ENCODE data around the gene RNF220.

Gene RNF220

DNA sequence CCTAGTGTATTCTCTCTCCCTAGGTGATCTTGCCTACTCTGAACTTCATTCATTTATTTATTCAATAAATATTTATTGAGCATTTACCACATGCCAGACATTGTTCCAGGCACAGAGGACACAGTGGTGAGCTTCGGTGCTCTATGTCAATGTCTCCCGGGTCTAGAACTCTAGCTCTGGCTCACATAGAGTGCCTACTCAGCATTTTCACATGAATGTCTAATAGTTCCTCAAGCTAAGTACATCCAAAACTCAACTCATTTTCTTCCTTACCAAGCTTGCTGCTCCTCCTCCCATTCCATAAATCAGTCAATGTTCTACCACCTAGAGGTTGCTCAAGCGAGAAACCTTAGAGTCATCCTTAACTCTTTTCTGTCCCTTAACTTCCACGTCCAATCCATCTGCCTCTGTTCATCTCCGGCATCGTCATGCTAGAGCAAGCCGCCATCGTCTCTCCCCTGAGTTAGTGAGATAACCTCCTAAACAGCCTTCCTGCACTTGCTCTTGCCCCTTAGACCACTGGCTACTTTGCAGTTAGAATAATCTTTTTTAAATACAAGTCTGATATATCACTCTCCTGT lies 201.7 kb downstream of the RNF220 start:
- H3K36me3 ChIP-seq (replicated peaks): no peaks in the 10 kb centered on the region
- H3K4me3 ChIP-seq (ENCODE audit: low read depth, low read length): no peak overlapping the region
- H3K27me3 ChIP-seq (replicated peaks): peaks cover 8% of the 10 kb centered on the region
- no peak for DNase-seq
- H3K27ac ChIP-seq: no peak overlapping the region
- in situ Hi-C loops (cut with HindIII; ENCODE audit: low pct_ligation_motif_present, low sequenced_read_pairs): no loop called here
- TF ChIP-seq, protein P1, sequence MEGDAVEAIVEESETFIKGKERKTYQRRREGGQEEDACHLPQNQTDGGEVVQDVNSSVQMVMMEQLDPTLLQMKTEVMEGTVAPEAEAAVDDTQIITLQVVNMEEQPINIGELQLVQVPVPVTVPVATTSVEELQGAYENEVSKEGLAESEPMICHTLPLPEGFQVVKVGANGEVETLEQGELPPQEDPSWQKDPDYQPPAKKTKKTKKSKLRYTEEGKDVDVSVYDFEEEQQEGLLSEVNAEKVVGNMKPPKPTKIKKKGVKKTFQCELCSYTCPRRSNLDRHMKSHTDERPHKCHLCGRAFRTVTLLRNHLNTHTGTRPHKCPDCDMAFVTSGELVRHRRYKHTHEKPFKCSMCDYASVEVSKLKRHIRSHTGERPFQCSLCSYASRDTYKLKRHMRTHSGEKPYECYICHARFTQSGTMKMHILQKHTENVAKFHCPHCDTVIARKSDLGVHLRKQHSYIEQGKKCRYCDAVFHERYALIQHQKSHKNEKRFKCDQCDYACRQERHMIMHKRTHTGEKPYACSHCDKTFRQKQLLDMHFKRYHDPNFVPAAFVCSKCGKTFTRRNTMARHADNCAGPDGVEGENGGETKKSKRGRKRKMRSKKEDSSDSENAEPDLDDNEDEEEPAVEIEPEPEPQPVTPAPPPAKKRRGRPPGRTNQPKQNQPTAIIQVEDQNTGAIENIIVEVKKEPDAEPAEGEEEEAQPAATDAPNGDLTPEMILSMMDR (IDR thresholded peaks at IDR 0.05; ENCODE audit: low read depth, low read length, missing control alignments): no peak

DNA sequence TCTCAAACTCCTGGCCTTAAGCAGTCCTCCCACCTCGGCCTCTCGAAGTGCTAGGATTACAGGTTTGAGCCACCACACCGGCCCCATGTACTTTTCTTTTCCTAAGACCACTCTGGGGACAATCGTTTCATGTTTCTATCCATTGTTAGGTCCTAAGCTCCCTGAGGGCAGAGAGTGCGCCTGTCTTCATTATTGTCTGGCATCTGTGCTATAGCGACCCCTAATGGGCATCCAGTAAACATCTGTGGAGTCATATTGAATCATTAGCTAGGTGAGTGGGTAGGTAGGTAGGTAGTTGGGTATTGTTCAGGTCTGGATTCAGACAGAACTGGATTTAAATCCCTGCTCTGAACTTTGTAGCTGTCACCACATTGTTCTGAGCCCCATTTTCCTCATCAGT lies 203.1 kb downstream of the RNF220 start:
- in situ Hi-C loops (cut with HindIII; ENCODE audit: low pct_ligation_motif_present, low sequenced_read_pairs): no loop called here
- TF ChIP-seq, protein P1 (IDR thresholded peaks at IDR 0.05; ENCODE audit: low read depth, low read length, missing control alignments): peak; percentile 42
- Histone ChIP-seq H3K36me3 (replicated peaks) (no peaks in the 10 kb centered on the region), H3K4me3 (ENCODE audit: low read depth, low read length) (no peak overlapping the region), H3K27me3 (replicated peaks) (peaks cover 4% of the 10 kb centered on the region), H3K27ac (no peak overlapping the region)
- DNase-seq: no peak

DNA sequence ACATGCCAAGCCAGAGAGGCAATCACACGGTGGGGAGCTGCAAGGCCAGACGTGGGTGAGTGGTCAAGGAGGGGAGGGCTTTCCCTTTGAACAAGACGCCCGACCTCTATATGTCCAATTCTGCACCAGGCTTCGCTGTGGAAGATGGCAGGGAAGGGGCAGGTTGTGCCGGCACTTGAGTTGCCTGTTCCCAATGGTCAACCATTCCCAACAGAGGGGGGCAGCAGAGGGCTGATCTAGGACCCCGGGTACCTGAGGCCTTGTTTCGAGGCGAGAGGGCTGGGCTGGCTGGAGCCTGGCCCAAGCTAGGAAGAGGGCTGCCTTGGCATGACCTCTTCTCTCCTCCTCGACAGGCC lies 204.3 kb downstream of the RNF220 start:
- TF ChIP-seq, protein P1 (IDR thresholded peaks at IDR 0.05; ENCODE audit: low read depth, low read length, missing control alignments): peak; percentile 76
- Histone ChIP-seq H3K27ac (no peak overlapping the region), H3K27me3 (replicated peaks) (no peaks in the 10 kb centered on the region), H3K4me3 (ENCODE audit: low read depth, low read length) (no peak overlapping the region), H3K36me3 (replicated peaks) (no peaks in the 10 kb centered on the region)
- in situ Hi-C loops (cut with HindIII; ENCODE audit: low pct_ligation_motif_present, low sequenced_read_pairs): no loop called here
- DNase-seq: peak; percentile 28

DNA sequence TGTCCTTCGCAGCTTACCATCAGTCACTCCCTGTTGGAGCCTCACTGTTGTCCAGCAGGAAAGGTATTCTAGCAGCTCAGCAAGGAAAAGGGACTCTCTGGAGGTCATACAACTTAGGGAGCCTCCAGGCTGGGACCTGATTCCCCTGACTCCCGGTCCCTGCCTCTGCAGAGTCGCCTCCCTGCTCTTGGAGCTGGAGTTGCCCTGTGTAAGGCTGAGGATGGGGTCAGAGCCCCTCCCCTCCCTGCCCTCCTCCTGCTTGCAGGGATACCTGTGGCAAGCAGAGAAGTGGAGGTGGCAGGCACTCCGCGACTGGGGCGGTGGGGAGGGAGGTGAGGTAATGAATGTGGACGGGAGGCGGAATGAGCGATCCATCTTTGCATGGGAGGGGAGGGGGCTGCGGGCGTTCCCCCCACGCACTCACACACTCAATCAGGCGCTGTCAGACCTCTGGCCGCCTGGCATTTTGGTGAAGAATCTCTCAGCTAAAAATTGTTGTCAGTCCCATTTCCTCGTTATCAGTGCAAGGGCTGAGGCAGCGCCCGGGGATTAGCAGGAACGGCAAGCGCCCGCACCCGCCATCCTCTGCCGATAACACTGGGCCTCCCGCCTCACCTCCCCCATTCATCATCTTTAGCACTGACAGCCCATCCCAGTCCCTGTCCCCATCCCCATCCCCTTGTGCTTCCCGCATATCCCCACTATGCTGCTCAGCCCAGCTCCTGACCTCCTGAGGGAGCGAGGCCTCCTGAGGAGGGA lies 204.9 kb downstream of the RNF220 start:
- TF ChIP-seq, protein P1 (IDR thresholded peaks at IDR 0.05; ENCODE audit: low read depth, low read length, missing control alignments): no peak
- Histone ChIP-seq H3K4me3 (ENCODE audit: low read depth, low read length) (no peak overlapping the region), H3K27me3 (replicated peaks) (no peaks in the 10 kb centered on the region), H3K27ac (no peak overlapping the region), H3K36me3 (replicated peaks) (no peaks in the 10 kb centered on the region)
- DNase-seq: no peak
- in situ Hi-C loops (cut with HindIII; ENCODE audit: low pct_ligation_motif_present, low sequenced_read_pairs): no loop called here

DNA sequence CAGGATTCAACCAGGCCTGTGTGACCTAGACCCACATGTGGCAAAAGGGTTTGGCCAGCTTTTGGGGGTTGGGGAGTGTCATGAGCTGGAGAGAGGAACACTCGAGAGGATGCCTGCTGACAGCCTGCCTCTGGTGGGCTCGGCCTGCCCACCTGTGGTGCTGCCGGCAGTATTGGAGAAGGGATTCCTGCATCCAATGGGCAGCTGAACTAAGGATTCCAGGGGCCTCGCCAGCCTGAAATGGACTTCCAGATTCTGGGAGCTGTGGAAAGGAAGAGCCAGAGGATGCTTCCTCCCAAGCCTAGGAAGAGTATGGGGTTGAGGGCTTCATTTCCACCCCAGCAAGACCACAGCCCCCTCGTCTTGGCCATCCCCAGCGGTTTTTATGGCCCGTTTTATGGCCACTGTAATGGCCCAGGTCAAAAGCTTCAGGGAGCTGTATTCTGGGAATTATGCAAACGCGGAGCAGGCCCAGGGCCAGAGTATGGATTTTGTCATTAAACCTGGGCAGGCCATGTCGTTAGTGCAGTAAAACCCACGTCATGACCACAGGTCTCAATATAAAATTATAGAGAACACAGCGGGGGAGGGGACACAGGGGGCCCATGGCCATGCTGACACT lies 205.6 kb downstream of the RNF220 start:
- in situ Hi-C loops (cut with HindIII; ENCODE audit: low pct_ligation_motif_present, low sequenced_read_pairs): no loop called here
- TF ChIP-seq, protein P1 (IDR thresholded peaks at IDR 0.05; ENCODE audit: low read depth, low read length, missing control alignments): no peak
- DNase-seq: no peak
- Histone ChIP-seq H3K4me3 (ENCODE audit: low read depth, low read length) (no peak overlapping the region), H3K27ac (no peak overlapping the region), H3K27me3 (replicated peaks) (no peaks in the 10 kb centered on the region), H3K36me3 (replicated peaks) (no peaks in the 10 kb centered on the region)
